NCI-H2107 (cell line): ENCODE data around the gene UBE2I.
"Not testable (repeated sequence)": the region's sequence is repeated elsewhere in the genome, so short reads cannot be mapped to it uniquely, and the experiment has no call there.

ENCODE experiments used
- DNase-seq: peaks from one replicate; lab custom pipeline; 2025; lab: John Stamatoyannopoulos, UW

The UBE2I gene

GRCh38 chr16:1314399-1315068, 5.1 kb downstream of the UBE2I start:
- DNase-seq, result no peak

- no peak for DNase-seq
Measured at GRCh38 chr16:1315081-1316032, 5.9 kb downstream of the UBE2I start.

DNA sequence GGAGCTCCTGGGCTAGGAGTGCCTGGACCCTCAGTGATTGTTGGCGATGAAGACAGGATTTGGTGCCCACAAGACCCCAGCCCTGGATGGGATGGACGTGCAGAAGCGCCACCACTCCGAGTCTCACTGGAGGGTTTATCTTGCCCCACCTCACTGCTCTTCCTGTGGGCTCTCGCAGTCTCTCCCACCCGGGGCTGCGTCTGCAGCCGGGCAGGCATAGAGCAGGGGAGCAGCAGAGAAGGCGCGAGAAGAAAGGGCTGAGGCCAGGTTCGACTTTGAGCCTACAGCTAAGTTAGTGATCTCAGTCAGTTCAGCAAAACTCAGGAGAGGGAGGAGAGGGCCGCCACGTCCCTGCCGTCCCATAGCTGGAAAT, 6.6 kb downstream of the UBE2I start:
- no peak for DNase-seq

- DNase-seq, result no peak
Measured at GRCh38 chr16:1317479-1318267, 8.2 kb downstream of the UBE2I start.

- DNase-seq, result no peak
Measured at GRCh38 chr16:1318268-1318545, 8.8 kb downstream of the UBE2I start.

GRCh38 chr16:1319041-1319440, 9.6 kb downstream of the UBE2I start:
- no peak for DNase-seq

DNA sequence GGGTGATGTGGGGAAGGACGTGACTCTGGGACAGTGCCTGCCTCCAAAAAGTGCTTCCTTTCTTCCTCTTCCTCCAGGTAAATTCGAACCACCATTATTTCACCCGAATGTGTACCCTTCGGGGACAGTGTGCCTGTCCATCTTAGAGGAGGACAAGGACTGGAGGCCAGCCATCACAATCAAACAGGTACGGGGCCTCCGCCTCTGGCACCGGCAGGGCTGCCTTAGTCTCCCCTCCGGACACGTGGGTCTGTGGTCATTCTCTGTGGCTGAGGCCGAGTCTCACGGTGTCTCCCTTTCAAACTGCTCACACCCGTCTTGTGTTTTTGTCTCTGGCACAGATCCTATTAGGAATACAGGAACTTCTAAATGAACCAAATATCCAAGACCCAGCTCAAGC, 10.7 kb downstream of the UBE2I start:
- DNase-seq, result no peak

DNA sequence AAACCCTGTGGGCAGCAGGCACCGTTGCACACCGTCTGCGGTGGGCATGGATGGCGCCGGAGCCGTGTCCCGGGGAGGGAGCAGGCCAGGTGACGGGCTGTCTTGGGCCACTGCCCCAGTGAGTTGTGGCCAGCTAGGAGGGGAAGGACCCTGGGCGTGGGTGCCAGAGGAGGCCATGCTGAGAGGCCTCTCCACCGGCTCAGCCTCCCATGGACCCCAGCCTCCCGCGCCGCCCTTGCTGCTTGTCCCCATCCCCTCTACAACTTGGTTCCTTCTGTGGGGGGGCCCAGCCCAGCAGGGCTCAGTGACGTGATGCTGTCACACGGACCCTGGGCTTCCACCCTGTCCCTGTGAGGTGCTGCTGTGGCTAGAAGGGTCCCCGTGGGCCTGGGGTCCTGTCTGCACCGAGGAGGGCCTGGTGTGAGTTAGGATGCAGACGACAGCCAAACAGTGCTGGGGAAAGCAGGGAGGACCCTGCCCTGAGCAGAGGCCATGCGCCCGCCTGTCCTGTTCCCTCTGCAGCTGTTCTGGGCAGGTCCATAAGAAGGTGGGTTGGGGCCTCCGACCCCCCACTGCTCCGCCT, 11.3 kb downstream of the UBE2I start:
- no peak for DNase-seq

GRCh38 chr16:1322407-1322806, 13.0 kb downstream of the UBE2I start:
- DNase-seq, result no peak

- DNase-seq, result no peak
Measured at GRCh38 chr16:1323296-1324239, 14.1 kb downstream of the UBE2I start.

GRCh38 chr16:1324286-1324826, 14.9 kb downstream of the UBE2I start:
- DNase-seq, result no peak

GRCh38 chr16:1325261-1325660, 15.8 kb downstream of the UBE2I start:
- DNase-seq, result no peak

DNA sequence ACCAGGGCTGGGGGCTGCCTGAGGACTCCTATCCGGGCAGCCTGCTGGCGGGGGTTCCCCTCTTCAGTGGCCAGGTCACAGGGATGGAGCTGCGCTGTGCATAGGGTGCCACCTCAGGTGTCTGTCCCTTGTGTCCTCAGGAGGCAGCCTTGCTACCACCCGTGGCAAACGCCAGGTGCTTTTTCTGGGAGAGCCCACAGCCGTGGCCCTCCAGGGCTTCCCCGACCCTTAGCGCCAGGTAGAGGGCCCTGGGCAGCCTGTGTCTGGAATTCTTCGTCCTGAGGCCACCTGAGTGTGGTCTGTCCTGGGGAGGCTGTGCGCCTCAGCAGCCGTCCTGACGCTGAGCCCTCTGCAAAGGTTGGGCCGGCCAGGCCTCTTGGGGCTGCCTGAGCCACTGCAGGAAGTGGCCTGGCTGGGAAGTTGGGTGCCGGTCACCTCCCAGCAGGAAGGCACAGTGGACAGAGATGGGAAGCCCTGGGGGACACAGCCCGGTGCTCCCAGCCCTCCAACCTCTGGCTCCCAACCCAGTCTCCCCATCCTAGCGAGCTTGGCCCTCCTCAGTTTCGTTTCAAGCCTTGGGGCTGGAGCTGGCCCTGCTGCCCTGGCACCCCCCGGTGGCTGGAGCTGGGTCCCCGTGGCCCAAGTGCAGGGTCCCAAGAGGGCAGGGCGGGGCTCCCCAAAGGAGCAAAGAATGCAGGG, 16.4 kb downstream of the UBE2I start:
- no peak for DNase-seq

DNA sequence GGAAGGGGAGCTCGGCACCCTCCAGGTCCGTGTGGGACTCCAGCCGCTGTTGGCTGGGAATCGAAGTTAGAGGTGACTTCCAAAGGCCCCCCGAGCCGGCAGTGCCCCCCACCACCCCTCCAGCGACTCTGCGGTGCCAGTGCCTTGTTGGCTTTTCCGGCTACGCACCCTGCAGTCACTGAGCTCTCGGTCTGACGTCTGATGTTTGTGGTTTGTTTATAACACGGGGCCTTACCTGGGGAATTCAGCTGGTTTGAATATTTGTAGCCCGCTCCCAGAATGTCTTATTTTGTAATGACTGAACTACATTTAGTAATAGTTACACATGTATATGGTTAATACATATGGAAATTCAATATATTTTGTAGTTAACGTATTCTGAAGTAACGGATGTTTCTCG, 17.0 kb downstream of the UBE2I start:
- no peak for DNase-seq

- no peak for DNase-seq
Measured at GRCh38 chr16:1326946-1327618, 17.6 kb downstream of the UBE2I start.

- DNase-seq, result no peak
Measured at GRCh38 chr16:1327619-1327947, 18.1 kb downstream of the UBE2I start.

DNA sequence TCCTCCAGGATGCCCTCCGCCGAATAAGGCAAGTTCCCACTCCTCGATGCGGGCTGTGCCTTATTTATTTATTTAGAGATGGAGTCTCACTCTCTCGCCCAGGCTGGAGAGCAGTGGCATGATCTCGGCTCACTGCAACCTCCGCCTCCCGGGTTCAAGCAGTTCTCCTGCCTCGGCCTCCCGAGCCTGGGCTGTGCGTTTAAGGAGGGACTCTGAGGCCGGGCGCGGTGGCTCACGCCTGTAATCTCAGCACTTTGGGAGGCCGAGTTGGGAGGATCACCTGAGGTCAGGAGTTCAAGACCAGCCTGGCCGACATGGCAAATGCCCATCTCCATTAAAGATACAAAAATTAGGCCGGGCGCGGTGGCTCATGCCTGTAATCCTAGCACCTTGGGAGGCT, 18.7 kb downstream of the UBE2I start:
- not testable (repeated sequence) for DNase-seq

GRCh38 chr16:1328961-1329360, 19.5 kb downstream of the UBE2I start:
- DNase-seq, result not testable (repeated sequence)

DNA sequence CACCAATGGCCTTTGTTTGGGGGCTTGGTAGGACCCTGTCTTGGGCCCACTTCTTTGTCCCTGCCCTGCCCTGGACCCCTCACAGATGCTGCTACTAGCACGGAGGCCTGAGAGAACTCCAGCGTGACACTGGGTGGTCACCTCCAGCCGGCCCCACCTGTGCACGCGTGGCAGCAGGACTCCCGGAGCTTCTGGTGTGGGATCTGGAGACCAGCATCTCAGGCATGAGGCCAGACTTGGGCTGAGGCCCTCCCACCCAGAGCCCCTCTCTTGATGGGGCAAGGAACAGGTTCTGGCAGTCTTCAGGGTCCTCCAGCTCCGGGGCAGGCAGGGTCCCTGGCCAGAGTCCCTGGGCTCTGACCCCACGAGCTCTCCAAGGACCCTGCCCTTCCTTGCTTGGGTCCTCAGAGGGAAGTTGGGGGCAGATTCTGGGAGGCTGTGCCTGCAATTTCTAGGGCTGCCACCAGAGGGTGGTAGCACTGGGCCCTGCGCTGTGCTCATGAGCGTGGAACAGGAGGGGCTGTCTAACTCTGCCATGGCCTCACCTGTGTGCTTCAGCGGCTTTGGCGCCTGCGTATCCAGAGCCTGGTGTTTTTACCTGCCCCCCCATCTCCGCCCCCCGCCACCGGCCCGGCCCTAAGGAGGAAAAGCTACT, 21.0 kb downstream of the UBE2I start:
- no peak for DNase-seq
